B cell (primary cell): ENCODE results near the gene KPNA3. TPM values are rescaled to one million over a fixed set of nuclear protein-coding genes. Genes with fewer than 3 reads are reported as not detected.
"Not testable (repeated sequence)": the region's sequence is repeated elsewhere in the genome, so short reads cannot be mapped to it uniquely, and the experiment has no call there.

Experiments
- ATAC-seq: fragments of 200-7000 bp; cut with Tn5 transposase; one replicate; pipeline ENCODE4 v1.10.0; 2021; ENCODE audit warnings: low read depth, mild to moderate bottlenecking, moderate number of reproducible peaks, moderate library complexity
- CTCF ChIA-PET: fragments of 350-600 bp; sonication (Branson Sonifier 250); formaldehyde crosslinking; loops from one replicate; lab custom pipeline; 2021; ENCODE audit warnings: antibody characterized with exemption, inconsistent platforms; lab: Charles Lee
- POLR2A ChIA-PET: fragments of 350-600 bp; sonication (Branson Sonifier 250); formaldehyde crosslinking; loops from one replicate; lab custom pipeline; 2021; ENCODE audit warnings: antibody characterized with exemption; lab: Charles Lee
- DNase-seq: peaks from one replicate; pipeline ENCODE4 v3.0.0; 2013
- H2AFZ ChIP-seq: 2 replicates; pipeline ENCODE4 v1.6.1; 2012; ENCODE audit warnings: mild to moderate bottlenecking, low read depth, low read length; ENCODE audit not compliant: insufficient read depth, poor library complexity, severe bottlenecking
- H3K27ac ChIP-seq, 2 donors: 1 replicate in 1 of 2; 2 replicates in 1 of 2; pipeline ENCODE4 v1.5.1; 2012 to 2013; ENCODE audit warnings: low read length in 2 of 2, mild to moderate bottlenecking in 2 of 2, moderate library complexity in 1 of 2
- H3K27me3 ChIP-seq, 4 experiments: fragments of 200-600 bp in 1 of 4; sonication (generic) in 1 of 4; replicated peaks in 1 of 4; 1 replicate in 2 of 4; 2 replicates in 2 of 4; pipeline versions ENCODE4 v1.6.1 to v1.7.0; 2013 to 2016; ENCODE audit warnings: low read length in 3 of 4, mild to moderate bottlenecking in 2 of 4, mixed read lengths in 1 of 4, moderate library complexity in 1 of 4; ENCODE audit not compliant: insufficient read depth in 4 of 4, control insufficient read depth in 3 of 4; ENCODE audit errors: control extremely low read depth in 1 of 4
- H3K36me3 ChIP-seq, 2 experiments: replicated peaks in 1 of 2; 1 replicate in 1 of 2; 2 replicates in 1 of 2; pipeline versions ENCODE4 v1.6.1 to v1.7.1; 2013; ENCODE audit warnings: low read length in 1 of 2; ENCODE audit not compliant: insufficient read depth in 2 of 2, control insufficient read depth in 1 of 2; ENCODE audit errors: control extremely low read depth in 1 of 2, extremely low read depth in 1 of 2
- H3K4me1 ChIP-seq, 2 donors: fragments of 200-600 bp in 1 of 2; sonication (generic) in 1 of 2; 1 replicate in 1 of 2; 2 replicates in 1 of 2; pipeline versions ENCODE4 v1.5.1 to v1.6.1; 2013 to 2017; ENCODE audit warnings: low read length in 2 of 2; ENCODE audit not compliant: control insufficient read depth in 2 of 2, insufficient read depth in 2 of 2
- H3K4me2 ChIP-seq: replicated peaks from 2 replicates; pipeline ENCODE3; 2012; ENCODE audit warnings: mild to moderate bottlenecking, low read depth, low read length; ENCODE audit not compliant: poor library complexity, severe bottlenecking
- H3K4me3 ChIP-seq, 5 experiments: fragments of 200-600 bp in 1 of 5; sonication (generic) in 1 of 5; 1 replicate in 3 of 5; 2 replicates in 2 of 5; pipeline versions ENCODE4 v1.5.1 to v1.7.0; 2011 to 2016; ENCODE audit warnings: low read length in 4 of 5, mild to moderate bottlenecking in 4 of 5, low read depth in 2 of 5, control low read depth in 1 of 5, moderate library complexity in 1 of 5; ENCODE audit not compliant: insufficient read depth in 1 of 5; ENCODE audit errors: control extremely low read depth in 1 of 5, extremely low read depth in 1 of 5
- H3K79me2 ChIP-seq: fragments of 200-600 bp; sonication (generic); one replicate; pipeline ENCODE4 v1.6.0; 2016; ENCODE audit warnings: low read length; ENCODE audit not compliant: control insufficient read depth, insufficient read depth
- H3K9ac ChIP-seq: fragments of 200-600 bp; sonication (generic); 2 replicates; pipeline ENCODE4 v1.6.1; 2017; ENCODE audit warnings: mild to moderate bottlenecking, low read length, moderate library complexity
- H3K9me3 ChIP-seq, 3 donors: one replicate each; pipeline versions ENCODE4 v1.6.1 to v1.7.1; 2013; ENCODE audit warnings: low read length in 2 of 3; ENCODE audit not compliant: control insufficient read depth in 2 of 3, insufficient read depth in 1 of 3; ENCODE audit errors: control extremely low read depth in 1 of 3
- H4K20me1 ChIP-seq: 2 replicates; pipeline ENCODE4 v1.6.0; 2012; ENCODE audit warnings: mild to moderate bottlenecking, low read length; ENCODE audit not compliant: insufficient read depth, control insufficient read depth, poor library complexity, severe bottlenecking
- H3K27ac Mint-ChIP-seq: one replicate; pipeline ENCODE4 v1.8.0; 2021; ENCODE audit warnings: mixed read lengths
- H3K27me3 Mint-ChIP-seq: one replicate; pipeline ENCODE4 v1.8.0; 2021; ENCODE audit warnings: mixed read lengths
- H3K4me1 Mint-ChIP-seq: one replicate; pipeline ENCODE4 v1.8.0; 2021; ENCODE audit warnings: mixed read lengths
- H3K4me3 Mint-ChIP-seq: one replicate; pipeline ENCODE4 v1.8.0; 2021; ENCODE audit warnings: mixed read lengths
- H3K9me3 Mint-ChIP-seq: one replicate; pipeline ENCODE4 v1.8.0; 2022; ENCODE audit warnings: mixed read lengths; ENCODE audit not compliant: insufficient read depth
- EZH2 ChIP-seq: IDR thresholded peaks from 2 replicates; pipeline ENCODE4 v1.6.1; 2012; ENCODE audit warnings: borderline replicate concordance, low read depth, mild to moderate bottlenecking, moderate library complexity, low read length; ENCODE audit not compliant: insufficient read depth, poor library complexity, severe bottlenecking
- WGBS: methylation state at CpG from one replicate; pipeline ENCODE4 v1.1.5; 2013; ENCODE audit warnings: missing lambda C conversion rate; ENCODE audit not compliant: insufficient coverage; 5-methylcytosine and 5-hydroxymethylcytosine counted together
- intact Hi-C: fragments of 100-400 bp; cut with micrococcal nuclease; formaldehyde crosslinking; loops from one replicate; pipeline ENCODE4 v1.10.0; 2022
- polyA plus RNA-seq: library from polyadenylated mRNA; depleted of rRNA; stranded (reverse); fragments of >200 nt; gene quantifications from 2 replicates; pipeline ENCODE4 v1.2.3, GENCODE V29; 2012
- total RNA-seq, 2 donors: library from RNA; stranded (reverse); fragments of 120-200 nt in 1 of 2; gene quantifications; 1 replicate in 1 of 2; 2 replicates in 1 of 2; pipeline versions ENCODE4 v1.2.3 to v1.2.4, GENCODE V29; 2013 to 2022
- TF ChIP-seq, protein P1 (sequence below): fragments of 200-600 bp; IDR thresholded peaks from one replicate; pipeline ENCODE4 v1.8.0; 2022; ENCODE audit warnings: antibody characterized with exemption, mild to moderate bottlenecking

KPNA3 gene
- total and polyA plus RNA-seq, 2 donors (not counting 1 experiment from before 2014, with no cell fraction given), result 7.8 to 19.7 TPM

DNA sequence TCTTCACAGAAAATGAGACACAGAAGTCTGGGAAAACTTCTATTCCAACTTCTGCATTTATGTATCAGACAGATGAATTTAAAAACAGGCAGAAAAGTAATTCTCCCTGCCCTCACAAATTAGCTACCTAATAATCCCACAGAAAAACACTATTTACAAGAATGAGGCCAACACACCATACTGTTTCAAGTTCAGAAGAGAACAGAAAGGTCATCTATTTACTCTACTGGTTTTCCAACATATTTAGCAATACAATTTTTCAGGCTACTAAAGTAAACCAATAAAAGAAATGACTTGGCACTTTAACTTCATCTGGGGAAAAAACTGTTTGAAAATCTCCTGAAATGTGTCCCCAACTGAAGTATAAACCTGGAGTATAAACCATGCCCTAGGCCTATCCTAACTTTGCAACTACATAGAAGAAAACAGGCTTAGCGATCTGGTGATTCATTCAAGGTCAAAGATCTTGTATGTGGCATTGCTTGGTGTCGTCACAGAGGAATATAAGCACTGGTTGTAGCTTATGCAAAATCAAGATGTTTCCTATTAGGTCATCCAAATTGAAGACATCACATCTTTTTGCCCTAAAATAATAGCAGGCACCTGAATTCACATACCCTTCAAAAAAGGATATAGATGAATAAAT lies 81.1 kb downstream of the KPNA3 start:
- no peak overlapping the region for H2AFZ ChIP-seq
- DNase-seq (no peak), ATAC-seq (no peak)
- Mint-ChIP-seq H3K4me3 (no peak overlapping the region), H3K4me1 (no peaks in the 10 kb centered on the region), H3K9me3 (no peaks in the 10 kb centered on the region), H3K27me3 (no peaks in the 10 kb centered on the region), H3K27ac (no peak overlapping the region)
- TF ChIP-seq, protein P1, sequence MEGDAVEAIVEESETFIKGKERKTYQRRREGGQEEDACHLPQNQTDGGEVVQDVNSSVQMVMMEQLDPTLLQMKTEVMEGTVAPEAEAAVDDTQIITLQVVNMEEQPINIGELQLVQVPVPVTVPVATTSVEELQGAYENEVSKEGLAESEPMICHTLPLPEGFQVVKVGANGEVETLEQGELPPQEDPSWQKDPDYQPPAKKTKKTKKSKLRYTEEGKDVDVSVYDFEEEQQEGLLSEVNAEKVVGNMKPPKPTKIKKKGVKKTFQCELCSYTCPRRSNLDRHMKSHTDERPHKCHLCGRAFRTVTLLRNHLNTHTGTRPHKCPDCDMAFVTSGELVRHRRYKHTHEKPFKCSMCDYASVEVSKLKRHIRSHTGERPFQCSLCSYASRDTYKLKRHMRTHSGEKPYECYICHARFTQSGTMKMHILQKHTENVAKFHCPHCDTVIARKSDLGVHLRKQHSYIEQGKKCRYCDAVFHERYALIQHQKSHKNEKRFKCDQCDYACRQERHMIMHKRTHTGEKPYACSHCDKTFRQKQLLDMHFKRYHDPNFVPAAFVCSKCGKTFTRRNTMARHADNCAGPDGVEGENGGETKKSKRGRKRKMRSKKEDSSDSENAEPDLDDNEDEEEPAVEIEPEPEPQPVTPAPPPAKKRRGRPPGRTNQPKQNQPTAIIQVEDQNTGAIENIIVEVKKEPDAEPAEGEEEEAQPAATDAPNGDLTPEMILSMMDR, result no peak
- no peak for TF ChIP-seq EZH2
- H3K27ac ChIP-seq, result no peak overlapping the region
- H3K36me3 ChIP-seq, result peaks cover 0 to 23% of the 10 kb centered on the region in 2 experiments
- no peaks in the 10 kb centered on the region for H3K27me3 ChIP-seq
- H3K9me3 ChIP-seq, result peaks cover 2 to 5% (median 4%) of the 10 kb centered on the region in 3 donors
- POLR2A ChIA-PET, result no interaction called here
- no peak overlapping the region for H3K4me2 ChIP-seq
- H4K20me1 ChIP-seq, result no peaks in the 10 kb centered on the region
- no peak overlapping the region for H3K4me3 ChIP-seq
- no peaks in the 10 kb centered on the region for H3K79me2 ChIP-seq
- WGBS, result no CpG with 5 or more reads among the region's 2 CpGs
- no peaks in the 10 kb centered on the region for H3K4me1 ChIP-seq
- CTCF ChIA-PET, result no interaction called here
- intact Hi-C loops, result no loop called here
- no peak overlapping the region for H3K9ac ChIP-seq

DNA sequence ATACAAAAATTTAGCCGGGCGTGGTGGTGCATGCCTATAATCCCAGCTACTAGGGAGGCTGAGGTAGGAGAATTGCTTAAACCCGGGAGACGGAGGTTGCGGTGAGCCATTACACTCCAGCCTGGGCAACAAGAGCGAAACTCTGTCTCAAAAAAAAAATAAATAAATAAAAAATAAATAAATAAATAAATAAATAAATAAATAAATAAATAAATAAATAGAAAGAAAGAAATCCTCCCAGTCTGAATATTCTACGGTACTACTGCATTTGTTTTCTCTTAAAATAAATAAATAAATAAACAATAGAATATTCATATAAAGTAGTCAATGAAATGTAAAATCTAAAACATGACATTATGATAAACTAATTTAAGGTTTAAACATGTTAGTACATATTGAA lies 88.2 kb downstream of the KPNA3 start:
- H3K9me3 Mint-ChIP-seq, CTCF ChIA-PET, H3K4me1 Mint-ChIP-seq, H3K4me3 ChIP-seq, ATAC-seq, H3K27me3 ChIP-seq, H3K9ac ChIP-seq, H3K9me3 ChIP-seq, H3K27me3 Mint-ChIP-seq, H3K79me2 ChIP-seq, H3K27ac Mint-ChIP-seq, H2AFZ ChIP-seq, H3K4me1 ChIP-seq, H3K27ac ChIP-seq, intact Hi-C loops, H3K4me3 Mint-ChIP-seq, POLR2A ChIA-PET, DNase-seq, H3K4me2 ChIP-seq, H4K20me1 ChIP-seq: not testable (repeated sequence)
- H3K36me3 ChIP-seq, result peaks cover 2 to 33% of the 10 kb centered on the region in 2 experiments
- WGBS, result no CpG with 5 or more reads among the region's 7 CpGs
